Measurements from ENCODE around the gene PDXP.

DNA sequence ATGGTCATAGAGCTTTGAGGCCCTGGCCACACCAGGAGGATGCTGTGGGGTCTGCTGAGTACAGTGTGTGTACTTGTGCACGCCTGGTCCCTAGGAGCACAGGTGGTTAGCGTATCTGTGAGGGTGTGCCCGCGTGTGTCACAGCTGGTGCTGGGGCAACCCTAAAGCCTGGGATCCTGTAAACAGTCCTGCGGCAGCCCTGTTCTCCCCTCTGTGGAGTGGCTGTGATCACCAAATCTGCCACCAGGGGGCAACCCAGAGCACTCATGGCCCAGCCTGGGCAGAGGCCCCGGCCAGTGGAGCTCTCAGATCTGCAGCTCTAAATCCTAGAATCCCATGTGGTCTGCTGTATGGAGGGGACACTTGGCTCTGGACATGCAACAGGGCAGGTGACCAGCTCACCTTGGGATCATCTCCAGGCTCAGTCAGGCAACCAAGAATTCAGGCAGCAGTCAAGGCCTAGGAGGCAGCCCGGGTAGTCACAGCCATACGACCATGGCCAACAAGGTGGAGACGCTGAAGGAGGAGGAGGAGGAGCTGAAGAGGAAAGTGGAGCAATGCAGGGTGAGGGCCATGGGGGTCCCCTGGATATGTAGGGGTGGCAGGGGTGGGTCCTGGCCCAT is 15.2 kb upstream of the PDXP start:
- TF ChIP-seq CTCF (IDR thresholded peaks at IDR 0.05; ENCODE audit: low read depth, low read length, poor library complexity, severe bottlenecking) (peak; percentile 95), EZH2phosphoT487 (IDR thresholded peaks at IDR 0.05; ENCODE audit: borderline replicate concordance, low read length) (no peak)

Data from DOHH2 (cell line).